ENCODE measurements around the gene KLK12. TPM values are rescaled to one million over a fixed set of nuclear protein-coding genes. Genes with fewer than 3 reads are reported as not detected.

Gene KLK12
- total and polyA plus RNA-seq, 2 experiments from 2014 or later, result not detected

- H3K79me2 ChIP-seq, result no peaks in the 10 kb centered on the region
- no peaks in the 10 kb centered on the region for H3K9me2 ChIP-seq (replicated peaks; ENCODE audit: insufficient read depth)
- TF ChIP-seq EZH2phosphoT487 (IDR thresholded peaks at IDR 0.05; ENCODE audit: low read depth, severe bottlenecking, unreplicated experiment) (no peak), EZH2 (IDR thresholded peaks at IDR 0.05; ENCODE audit: borderline replicate concordance) (no peak)
- TF ChIP-seq, protein P1, sequence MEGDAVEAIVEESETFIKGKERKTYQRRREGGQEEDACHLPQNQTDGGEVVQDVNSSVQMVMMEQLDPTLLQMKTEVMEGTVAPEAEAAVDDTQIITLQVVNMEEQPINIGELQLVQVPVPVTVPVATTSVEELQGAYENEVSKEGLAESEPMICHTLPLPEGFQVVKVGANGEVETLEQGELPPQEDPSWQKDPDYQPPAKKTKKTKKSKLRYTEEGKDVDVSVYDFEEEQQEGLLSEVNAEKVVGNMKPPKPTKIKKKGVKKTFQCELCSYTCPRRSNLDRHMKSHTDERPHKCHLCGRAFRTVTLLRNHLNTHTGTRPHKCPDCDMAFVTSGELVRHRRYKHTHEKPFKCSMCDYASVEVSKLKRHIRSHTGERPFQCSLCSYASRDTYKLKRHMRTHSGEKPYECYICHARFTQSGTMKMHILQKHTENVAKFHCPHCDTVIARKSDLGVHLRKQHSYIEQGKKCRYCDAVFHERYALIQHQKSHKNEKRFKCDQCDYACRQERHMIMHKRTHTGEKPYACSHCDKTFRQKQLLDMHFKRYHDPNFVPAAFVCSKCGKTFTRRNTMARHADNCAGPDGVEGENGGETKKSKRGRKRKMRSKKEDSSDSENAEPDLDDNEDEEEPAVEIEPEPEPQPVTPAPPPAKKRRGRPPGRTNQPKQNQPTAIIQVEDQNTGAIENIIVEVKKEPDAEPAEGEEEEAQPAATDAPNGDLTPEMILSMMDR (IDR thresholded peaks at IDR 0.05; ENCODE audit: poor library complexity), result no peak
- no peaks in the 10 kb centered on the region for H3K36me3 ChIP-seq (replicated peaks; ENCODE audit: insufficient read depth, low read depth)
- no peak overlapping the region for H3K4me3 ChIP-seq
- H3K4me1 ChIP-seq (ENCODE audit: insufficient read depth), result no peaks in the 10 kb centered on the region
- no peaks in the 10 kb centered on the region for H3K27me3 ChIP-seq
- no peak overlapping the region for H2AFZ ChIP-seq
- H3K27ac ChIP-seq, result no peak overlapping the region
- H3K9me3 ChIP-seq (ENCODE audit: low read depth), result no peaks in the 10 kb centered on the region
- H4K20me1 ChIP-seq (ENCODE audit: insufficient read depth, poor library complexity, severe bottlenecking), result no peaks in the 10 kb centered on the region
- DNase-seq (ENCODE audit: low spot score), result no peak
- H3K4me2 ChIP-seq, result no peak overlapping the region
Observed at GRCh38 chr19:51055866-51056265, 21.1 kb upstream of the KLK12 start.

DNA sequence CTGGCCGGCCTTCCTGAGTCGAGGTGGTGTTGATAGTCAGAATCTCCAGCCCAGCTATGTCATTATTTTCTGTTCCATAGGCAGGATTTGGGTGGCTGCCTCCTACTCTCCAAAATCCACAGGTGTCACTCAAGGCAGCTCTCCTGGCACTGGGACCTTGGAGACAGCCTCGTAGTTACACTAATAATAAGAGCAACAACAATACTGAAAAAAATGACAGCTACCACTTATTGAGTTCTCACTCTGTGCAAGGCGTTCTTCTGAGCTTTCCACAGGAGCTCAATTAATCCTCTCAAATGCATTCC is 12.2 kb upstream of the KLK12 start:
- Histone ChIP-seq H3K9me2 (replicated peaks; ENCODE audit: insufficient read depth) (no peaks in the 10 kb centered on the region), H3K27me3 (no peaks in the 10 kb centered on the region), H3K4me3 (no peak overlapping the region), H3K27ac (no peak overlapping the region), H3K36me3 (replicated peaks; ENCODE audit: insufficient read depth, low read depth) (no peaks in the 10 kb centered on the region), H3K4me1 (ENCODE audit: insufficient read depth) (no peaks in the 10 kb centered on the region), H3K79me2 (no peaks in the 10 kb centered on the region), H3K4me2 (no peak overlapping the region), H3K9me3 (ENCODE audit: low read depth) (no peaks in the 10 kb centered on the region), H4K20me1 (ENCODE audit: insufficient read depth, poor library complexity, severe bottlenecking) (no peaks in the 10 kb centered on the region), H2AFZ (no peak overlapping the region)
- no peak for TF ChIP-seq EZH2phosphoT487 (IDR thresholded peaks at IDR 0.05; ENCODE audit: low read depth, severe bottlenecking, unreplicated experiment)
- TF ChIP-seq EZH2 (IDR thresholded peaks at IDR 0.05; ENCODE audit: borderline replicate concordance), result no peak
- TF ChIP-seq, protein P1 (IDR thresholded peaks at IDR 0.05; ENCODE audit: poor library complexity), result no peak
- WGBS (ENCODE audit: low lambda C conversion rate, missing lambda C conversion rate), result 19% methylated on average over 3 of the region's 4 CpGs
- no peak for DNase-seq (ENCODE audit: low spot score)

- Histone ChIP-seq H2AFZ (no peak overlapping the region), H3K9me2 (replicated peaks; ENCODE audit: insufficient read depth) (no peaks in the 10 kb centered on the region), H3K79me2 (no peaks in the 10 kb centered on the region), H3K4me3 (no peak overlapping the region), H3K4me1 (ENCODE audit: insufficient read depth) (no peaks in the 10 kb centered on the region), H4K20me1 (ENCODE audit: insufficient read depth, poor library complexity, severe bottlenecking) (no peaks in the 10 kb centered on the region), H3K4me2 (no peak overlapping the region), H3K27me3 (no peaks in the 10 kb centered on the region), H3K36me3 (replicated peaks; ENCODE audit: insufficient read depth, low read depth) (no peaks in the 10 kb centered on the region), H3K27ac (no peak overlapping the region), H3K9me3 (ENCODE audit: low read depth) (no peaks in the 10 kb centered on the region)
- DNase-seq (ENCODE audit: low spot score), result no peak
- TF ChIP-seq, protein P1 (IDR thresholded peaks at IDR 0.05; ENCODE audit: poor library complexity), result no peak
- WGBS (ENCODE audit: low lambda C conversion rate, missing lambda C conversion rate), result 82% methylated on average over 11 of the region's 11 CpGs
Observed at GRCh38 chr19:51044327-51044726, 9.5 kb upstream of the KLK12 start.

DNA sequence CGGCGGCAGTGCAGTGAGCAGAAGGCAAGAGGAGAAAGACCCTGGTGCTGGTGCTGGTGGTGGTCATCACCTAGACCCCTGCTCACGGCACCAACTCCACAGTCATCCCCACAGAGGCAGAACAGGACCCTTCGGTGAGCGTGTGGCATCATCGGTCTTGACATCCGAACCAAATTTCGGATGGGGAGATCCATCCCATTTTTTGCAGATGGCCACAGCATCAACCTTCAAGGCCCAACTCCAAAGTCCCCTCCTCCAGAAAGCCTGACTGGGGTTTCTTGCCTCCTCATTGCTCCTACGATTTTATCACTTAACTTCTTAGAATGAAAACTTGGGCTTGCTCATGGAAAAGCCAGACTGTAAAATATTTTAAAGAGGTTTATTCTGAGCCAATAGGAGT is 8.7 kb upstream of the KLK12 start:
- Histone ChIP-seq H3K27me3 (no peaks in the 10 kb centered on the region), H3K4me1 (ENCODE audit: insufficient read depth) (no peaks in the 10 kb centered on the region), H4K20me1 (ENCODE audit: insufficient read depth, poor library complexity, severe bottlenecking) (no peaks in the 10 kb centered on the region), H3K27ac (no peak overlapping the region), H2AFZ (no peak overlapping the region), H3K4me2 (no peak overlapping the region), H3K79me2 (no peaks in the 10 kb centered on the region), H3K36me3 (replicated peaks; ENCODE audit: insufficient read depth, low read depth) (no peaks in the 10 kb centered on the region), H3K9me3 (ENCODE audit: low read depth) (no peaks in the 10 kb centered on the region), H3K4me3 (no peak overlapping the region), H3K9me2 (replicated peaks; ENCODE audit: insufficient read depth) (no peaks in the 10 kb centered on the region)
- TF ChIP-seq EZH2phosphoT487 (IDR thresholded peaks at IDR 0.05; ENCODE audit: low read depth, severe bottlenecking, unreplicated experiment) (no peak), EZH2 (IDR thresholded peaks at IDR 0.05; ENCODE audit: borderline replicate concordance) (no peak)
- TF ChIP-seq, protein P1 (IDR thresholded peaks at IDR 0.05; ENCODE audit: poor library complexity), result no peak
- DNase-seq (ENCODE audit: low spot score), result no peak
- 89% methylated on average over 9 of the region's 9 CpGs for WGBS (ENCODE audit: low lambda C conversion rate, missing lambda C conversion rate)

Data from hepatocyte (in vitro differentiated cells).